ENCODE data around the gene SERPINA10.

- no peak for TF ChIP-seq CTCF (IDR thresholded peaks at IDR 0.05)
- TF ChIP-seq ZFX (IDR thresholded peaks at IDR 0.05; ENCODE audit: borderline replicate concordance): no peak
These were observed 47.5 kb upstream of the SERPINA10 start for GRCh38 chr14:94340533-94340932.
